DMS 273 treated with DMSO at 0.1 percent for 48 hours (cell line): Measurements from ENCODE around the gene PTPRM.

Experiments
- DNase-seq: peaks from one replicate; lab custom pipeline; 2025; lab: John Stamatoyannopoulos, UW

PTPRM gene

GRCh38 chr18:8117006-8117371 is 549.9 kb downstream of the PTPRM start:
- no peak for DNase-seq

GRCh38 chr18:8121101-8121500 is 554.0 kb downstream of the PTPRM start:
- DNase-seq = no peak

GRCh38 chr18:8121942-8122480 is 554.9 kb downstream of the PTPRM start:
- DNase-seq = no peak

- DNase-seq = no peak
Observed at GRCh38 chr18:8124232-8125146, 557.4 kb downstream of the PTPRM start.

GRCh38 chr18:8130096-8130495 is 563.0 kb downstream of the PTPRM start:
- no peak for DNase-seq

- DNase-seq = no peak
Observed at GRCh38 chr18:8133032-8133431, 565.9 kb downstream of the PTPRM start.

GRCh38 chr18:8133888-8134287 is 566.8 kb downstream of the PTPRM start:
- no peak for DNase-seq

GRCh38 chr18:8139127-8139527 is 572.0 kb downstream of the PTPRM start:
- no peak for DNase-seq

- DNase-seq = no peak
Observed at GRCh38 chr18:8139891-8140406, 572.8 kb downstream of the PTPRM start.

GRCh38 chr18:8140841-8141501 is 573.9 kb downstream of the PTPRM start:
- DNase-seq = no peak

GRCh38 chr18:8142131-8142711 is 575.1 kb downstream of the PTPRM start:
- DNase-seq = no peak

- DNase-seq = no peak
Observed at GRCh38 chr18:8142932-8143331, 575.8 kb downstream of the PTPRM start.

- no peak for DNase-seq
Observed at GRCh38 chr18:8151181-8151580, 584.1 kb downstream of the PTPRM start.

- DNase-seq = no peak
Observed at GRCh38 chr18:8153887-8154583, 586.9 kb downstream of the PTPRM start.

GRCh38 chr18:8162802-8163201 is 595.7 kb downstream of the PTPRM start:
- no peak for DNase-seq

GRCh38 chr18:8163286-8163959 is 596.3 kb downstream of the PTPRM start:
- DNase-seq = no peak

GRCh38 chr18:8165095-8165494 is 598.0 kb downstream of the PTPRM start:
- DNase-seq = no peak

GRCh38 chr18:8167026-8167425 is 599.9 kb downstream of the PTPRM start:
- no peak for DNase-seq

- no peak for DNase-seq
Observed at GRCh38 chr18:8167673-8168072, 600.6 kb downstream of the PTPRM start.

- DNase-seq = no peak
Observed at GRCh38 chr18:8169722-8170121, 602.6 kb downstream of the PTPRM start.

- DNase-seq = no peak
Observed at GRCh38 chr18:8174771-8175170, 607.7 kb downstream of the PTPRM start.
